PC-9 (cell line): ENCODE data around the gene EFNA2. TPM values are rescaled to one million over a fixed set of nuclear protein-coding genes. Genes with fewer than 3 reads are reported as not detected.
"Not testable (repeated sequence)": the region's sequence is repeated elsewhere in the genome, so short reads cannot be mapped to it uniquely, and the experiment has no call there.

Source experiments
- BruUV-seq: library from RNA; stranded (reverse); fragments of 400-500 nt; replicated peaks from 2 replicates; lab custom pipeline; 2021; lab: Mats Ljungman, UMichigan
- CTCF ChIA-PET: fragments of 300-600 bp; sonication (Branson Sonifier 250); formaldehyde crosslinking; loops from one replicate; lab custom pipeline; 2022; ENCODE audit warnings: antibody characterized with exemption; lab: Charles Lee
- POLR2A ChIA-PET: fragments of 300-600 bp; sonication (Branson Sonifier 250); formaldehyde crosslinking; loops from one replicate; lab custom pipeline; 2022; ENCODE audit warnings: antibody characterized with exemption; ENCODE audit not compliant: unreplicated experiment; lab: Charles Lee
- DNase-seq, 2 experiments: peaks; one replicate each; pipeline versions ENCODE4 v3.0.0 to v3.0.0-alpha.2; 2015 to 2022; ENCODE audit warnings: mixed read lengths in 1 of 2
- H2AFZ ChIP-seq: fragments of 200-600 bp; sonication (generic); 2 replicates; pipeline ENCODE4 v1.8.1; 2017; ENCODE audit warnings: antibody characterized with exemption
- H3F3A ChIP-seq: fragments of 200-600 bp; sonication (generic); 2 replicates; pipeline ENCODE4 v1.8.1; 2017; ENCODE audit warnings: antibody characterized with exemption, mild to moderate bottlenecking, low read depth; ENCODE audit not compliant: insufficient read depth
- H3K27ac ChIP-seq: fragments of 200-600 bp; sonication (generic); 2 replicates; pipeline ENCODE4 v1.6.1; 2016; ENCODE audit warnings: mixed run types
- H3K27me3 ChIP-seq: fragments of 200-600 bp; sonication (generic); 2 replicates; pipeline ENCODE4 v1.6.1; 2016; ENCODE audit warnings: low read depth, mixed run types; ENCODE audit not compliant: insufficient read depth
- H3K36me3 ChIP-seq: fragments of 200-600 bp; sonication (generic); 2 replicates; pipeline ENCODE4 v1.6.1; 2016; ENCODE audit warnings: low read depth, mixed run types
- H3K4me1 ChIP-seq: fragments of 200-600 bp; sonication (generic); replicated peaks from 2 replicates; pipeline ENCODE4 v1.6.1; 2016; ENCODE audit warnings: mixed run types; ENCODE audit not compliant: insufficient read depth
- H3K4me2 ChIP-seq: fragments of 200-600 bp; sonication (generic); 2 replicates; pipeline ENCODE4 v1.6.1; 2017; ENCODE audit warnings: mixed run types
- H3K4me3 ChIP-seq: fragments of 200-600 bp; sonication (generic); 2 replicates; pipeline ENCODE4 v1.6.1; 2016; ENCODE audit warnings: mixed run types
- H3K79me2 ChIP-seq: fragments of 200-600 bp; sonication (generic); 2 replicates; pipeline ENCODE4 v1.6.1; 2017; ENCODE audit warnings: low read depth, mixed run types
- H3K9me2 ChIP-seq: fragments of 200-600 bp; sonication (generic); 2 replicates; pipeline ENCODE4 v1.8.1; 2017; ENCODE audit warnings: mild to moderate bottlenecking; ENCODE audit not compliant: insufficient read depth
- H3K9me3 ChIP-seq: fragments of 200-600 bp; sonication (generic); 2 replicates; pipeline ENCODE4 v1.8.1; 2016; ENCODE audit warnings: low read depth; ENCODE audit not compliant: insufficient read depth
- H4K20me1 ChIP-seq: fragments of 200-600 bp; sonication (generic); 2 replicates; pipeline ENCODE4 v1.8.1; 2017; ENCODE audit not compliant: insufficient read depth
- CTCF ChIP-seq: fragments of 200-600 bp; sonication (generic); conservative IDR thresholded peaks from 2 replicates; pipeline ENCODE4 v1.6.1; 2017; ENCODE audit warnings: mixed run types, antibody characterized with exemption, mild to moderate bottlenecking, moderate library complexity
- EZH2 ChIP-seq: fragments of 200-600 bp; sonication (generic); IDR thresholded peaks from 2 replicates; pipeline ENCODE4 v1.8.0; 2017; ENCODE audit warnings: antibody characterized with exemption, low read depth
- intact Hi-C: fragments of 100-400 bp; cut with micrococcal nuclease; formaldehyde crosslinking; loops from one replicate; pipeline ENCODE4 v1.10.0; 2022; ENCODE audit not compliant: unreplicated experiment
- total RNA-seq: library from RNA; stranded (reverse); gene quantifications from 2 replicates; pipeline ENCODE4 v1.2.3, GENCODE V29; 2021

Gene EFNA2
- total RNA-seq, 1 experiment from 2014 or later: not detected

GRCh38 chr19:1300744-1301490, 15.2 kb downstream of the EFNA2 start:
- Histone ChIP-seq H3K27me3 (no peaks in the 10 kb centered on the region), H3K36me3 (no peaks in the 10 kb centered on the region), H3K4me2 (no peak overlapping the region), H3K9me3 (no peaks in the 10 kb centered on the region), H2AFZ (no peak overlapping the region), H3K4me1 (peaks cover 7% of the 10 kb centered on the region), H3K9me2 (no peaks in the 10 kb centered on the region), H3K27ac (no peak overlapping the region), H3K4me3 (no peak overlapping the region), H3F3A (no peaks in the 10 kb centered on the region; the same call in 1 of the 2 replicates), H4K20me1 (no peaks in the 10 kb centered on the region), H3K79me2 (no peaks in the 10 kb centered on the region)
- intact Hi-C loops: no loop called here
- TF ChIP-seq EZH2 (no peak), CTCF (no peak)
- BruUV-seq: no TSS peak
- DNase-seq: no peak
- ChIA-PET POLR2A (no interaction called here), CTCF (no interaction called here)

- no TSS peak for BruUV-seq
- intact Hi-C loops: no loop called here
- H3K36me3 ChIP-seq: no peaks in the 10 kb centered on the region
- no peak for DNase-seq
- no peak for TF ChIP-seq EZH2
- TF ChIP-seq CTCF: no peak
- H2AFZ ChIP-seq: no peak overlapping the region
- no peaks in the 10 kb centered on the region; the same call in 1 of the 2 replicates for H3F3A ChIP-seq
- H3K27ac ChIP-seq: no peak overlapping the region
- H3K4me1 ChIP-seq: peaks cover 7% of the 10 kb centered on the region
- H3K4me2 ChIP-seq: no peak overlapping the region
- H4K20me1 ChIP-seq: no peaks in the 10 kb centered on the region
- no peaks in the 10 kb centered on the region for H3K9me3 ChIP-seq
- no peak overlapping the region for H3K4me3 ChIP-seq
- H3K79me2 ChIP-seq: no peaks in the 10 kb centered on the region
- ChIA-PET CTCF (no interaction called here), POLR2A (interaction anchor here (0.9 kb wide), 1 partner anchor 140 kb away, joined by 4 read pairs; no protein-coding TSS in a partner anchor)
- no peaks in the 10 kb centered on the region for H3K27me3 ChIP-seq
- H3K9me2 ChIP-seq: no peaks in the 10 kb centered on the region
Measured at GRCh38 chr19:1302533-1303239, 17.0 kb downstream of the EFNA2 start.

GRCh38 chr19:1304197-1304924, 18.7 kb downstream of the EFNA2 start:
- H3K4me2 ChIP-seq: no peak overlapping the region
- no peaks in the 10 kb centered on the region for H3K79me2 ChIP-seq
- no peak for TF ChIP-seq CTCF
- no peak for TF ChIP-seq EZH2
- H3K9me2 ChIP-seq: no peaks in the 10 kb centered on the region
- H3K9me3 ChIP-seq: no peaks in the 10 kb centered on the region
- intact Hi-C loops: no loop called here
- no TSS peak for BruUV-seq
- no peak overlapping the region for H2AFZ ChIP-seq
- H3K36me3 ChIP-seq: no peaks in the 10 kb centered on the region
- H3K4me3 ChIP-seq: no peak overlapping the region
- no peaks in the 10 kb centered on the region for H3K27me3 ChIP-seq
- H4K20me1 ChIP-seq: no peaks in the 10 kb centered on the region
- H3K27ac ChIP-seq: no peak overlapping the region
- peaks cover 7% of the 10 kb centered on the region for H3K4me1 ChIP-seq
- POLR2A ChIA-PET: interaction anchor here (0.6 kb wide), 1 partner anchor 301 kb away, joined by 4 read pairs; the partner anchor contains the start of gene UQCR11
- CTCF ChIA-PET: no interaction called here
- H3F3A ChIP-seq: no peaks in the 10 kb centered on the region; the same call in 1 of the 2 replicates
- no peak for DNase-seq

DNA sequence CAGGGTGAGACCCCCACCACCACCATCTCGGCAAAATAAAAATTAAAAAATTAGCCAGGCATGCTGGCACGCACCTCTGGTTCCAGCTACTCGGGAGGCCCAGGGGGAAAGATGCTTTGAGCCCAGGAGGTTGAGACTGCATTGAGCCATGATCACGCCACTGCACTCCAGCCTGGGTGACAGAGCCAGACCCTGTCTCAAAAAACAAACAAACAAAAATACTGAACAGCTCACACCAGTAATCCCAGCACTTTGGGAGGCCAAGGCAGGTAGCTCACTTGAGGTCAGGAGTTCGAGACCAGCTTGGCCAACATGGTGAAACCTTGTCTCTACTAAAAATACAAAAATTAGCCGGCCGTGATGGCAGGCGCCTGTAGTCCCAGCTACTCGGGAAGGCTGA, 19.7 kb downstream of the EFNA2 start:
- H3K27me3 ChIP-seq, DNase-seq, H4K20me1 ChIP-seq, H3K27ac ChIP-seq, H3K4me2 ChIP-seq, H2AFZ ChIP-seq, intact Hi-C loops, POLR2A ChIA-PET, H3F3A ChIP-seq, H3K9me2 ChIP-seq, H3K4me1 ChIP-seq, BruUV-seq, CTCF ChIA-PET, H3K4me3 ChIP-seq, H3K9me3 ChIP-seq, H3K36me3 ChIP-seq, H3K79me2 ChIP-seq: not testable (repeated sequence)
